B cell (primary cell): Measurements from ENCODE around the gene SPOCK1.

Experiments
- EZH2 ChIP-seq: IDR thresholded peaks from 2 replicates; pipeline ENCODE4 v1.6.1; 2012; ENCODE audit warnings: borderline replicate concordance, low read depth, mild to moderate bottlenecking, moderate library complexity, low read length; ENCODE audit not compliant: insufficient read depth, poor library complexity, severe bottlenecking
- TF ChIP-seq, protein P1 (sequence below): fragments of 200-600 bp; IDR thresholded peaks from one replicate; pipeline ENCODE4 v1.8.0; 2022; ENCODE audit warnings: antibody characterized with exemption, mild to moderate bottlenecking

DNA sequence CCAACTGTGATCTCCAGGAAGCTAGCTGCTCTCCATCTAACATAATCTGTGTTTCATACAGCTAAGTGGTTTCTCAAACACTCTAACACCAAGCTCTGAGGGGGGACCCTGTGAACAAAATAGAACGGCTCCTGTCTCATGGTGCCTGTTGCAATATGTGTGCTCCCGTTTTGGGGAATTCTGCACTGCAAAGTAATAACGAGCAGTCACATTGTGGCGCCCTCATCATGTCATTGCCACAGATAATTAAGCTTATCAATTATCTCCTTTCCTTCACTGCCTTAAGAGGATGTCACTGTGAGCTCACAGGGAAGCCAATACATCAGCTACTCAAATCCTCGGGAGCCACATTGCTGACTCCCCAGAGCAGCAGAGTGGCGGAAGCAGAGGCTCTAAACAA, 416.2 kb downstream of the SPOCK1 start:
- TF ChIP-seq, protein P1, sequence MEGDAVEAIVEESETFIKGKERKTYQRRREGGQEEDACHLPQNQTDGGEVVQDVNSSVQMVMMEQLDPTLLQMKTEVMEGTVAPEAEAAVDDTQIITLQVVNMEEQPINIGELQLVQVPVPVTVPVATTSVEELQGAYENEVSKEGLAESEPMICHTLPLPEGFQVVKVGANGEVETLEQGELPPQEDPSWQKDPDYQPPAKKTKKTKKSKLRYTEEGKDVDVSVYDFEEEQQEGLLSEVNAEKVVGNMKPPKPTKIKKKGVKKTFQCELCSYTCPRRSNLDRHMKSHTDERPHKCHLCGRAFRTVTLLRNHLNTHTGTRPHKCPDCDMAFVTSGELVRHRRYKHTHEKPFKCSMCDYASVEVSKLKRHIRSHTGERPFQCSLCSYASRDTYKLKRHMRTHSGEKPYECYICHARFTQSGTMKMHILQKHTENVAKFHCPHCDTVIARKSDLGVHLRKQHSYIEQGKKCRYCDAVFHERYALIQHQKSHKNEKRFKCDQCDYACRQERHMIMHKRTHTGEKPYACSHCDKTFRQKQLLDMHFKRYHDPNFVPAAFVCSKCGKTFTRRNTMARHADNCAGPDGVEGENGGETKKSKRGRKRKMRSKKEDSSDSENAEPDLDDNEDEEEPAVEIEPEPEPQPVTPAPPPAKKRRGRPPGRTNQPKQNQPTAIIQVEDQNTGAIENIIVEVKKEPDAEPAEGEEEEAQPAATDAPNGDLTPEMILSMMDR: no peak
- TF ChIP-seq EZH2: no peak
